C4-2B (cell line): ENCODE data around the gene USP7.

ENCODE experiments used
- ZFX ChIP-seq: fragments of 450-650 bp; IDR thresholded peaks from 2 replicates; pipeline ENCODE4 v1.6.1; 2017
- TF ChIP-seq, protein P1 (sequence below): fragments of 450-650 bp; conservative IDR thresholded peaks from 2 replicates; pipeline ENCODE4 v1.5.1; 2017; ENCODE audit warnings: mild to moderate bottlenecking

DNA sequence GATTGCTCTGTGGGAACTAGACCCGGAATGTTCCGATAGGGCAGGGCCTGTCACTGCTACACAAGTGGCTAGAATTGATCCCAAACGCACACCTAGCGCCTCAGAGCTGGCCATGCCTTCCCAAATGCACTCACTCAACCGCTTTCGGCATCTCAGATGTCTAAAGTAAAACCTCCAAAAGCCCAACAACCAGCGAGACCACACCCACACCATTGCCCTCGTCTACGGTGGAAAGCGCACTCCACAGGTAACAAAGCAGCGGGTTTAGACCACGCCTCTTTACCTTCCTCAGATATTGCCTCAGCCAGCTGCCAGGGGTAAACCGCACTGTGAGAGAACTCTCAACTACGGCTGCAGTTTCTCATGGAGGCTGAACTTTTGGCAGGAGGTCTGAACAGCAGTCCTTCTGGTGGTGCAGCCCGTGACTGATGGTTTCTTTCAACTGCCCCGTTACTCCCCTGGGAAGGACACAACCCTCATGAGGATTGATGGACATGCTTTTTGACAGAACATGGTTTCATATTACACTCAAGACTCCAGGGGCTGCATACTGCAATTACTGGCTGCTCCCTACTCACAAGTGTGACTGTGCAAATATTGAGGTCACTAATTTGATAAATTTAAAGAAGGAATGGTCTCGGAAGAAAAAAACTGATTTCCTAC lies 34.5 kb downstream of the USP7 start:
- TF ChIP-seq, protein P1, sequence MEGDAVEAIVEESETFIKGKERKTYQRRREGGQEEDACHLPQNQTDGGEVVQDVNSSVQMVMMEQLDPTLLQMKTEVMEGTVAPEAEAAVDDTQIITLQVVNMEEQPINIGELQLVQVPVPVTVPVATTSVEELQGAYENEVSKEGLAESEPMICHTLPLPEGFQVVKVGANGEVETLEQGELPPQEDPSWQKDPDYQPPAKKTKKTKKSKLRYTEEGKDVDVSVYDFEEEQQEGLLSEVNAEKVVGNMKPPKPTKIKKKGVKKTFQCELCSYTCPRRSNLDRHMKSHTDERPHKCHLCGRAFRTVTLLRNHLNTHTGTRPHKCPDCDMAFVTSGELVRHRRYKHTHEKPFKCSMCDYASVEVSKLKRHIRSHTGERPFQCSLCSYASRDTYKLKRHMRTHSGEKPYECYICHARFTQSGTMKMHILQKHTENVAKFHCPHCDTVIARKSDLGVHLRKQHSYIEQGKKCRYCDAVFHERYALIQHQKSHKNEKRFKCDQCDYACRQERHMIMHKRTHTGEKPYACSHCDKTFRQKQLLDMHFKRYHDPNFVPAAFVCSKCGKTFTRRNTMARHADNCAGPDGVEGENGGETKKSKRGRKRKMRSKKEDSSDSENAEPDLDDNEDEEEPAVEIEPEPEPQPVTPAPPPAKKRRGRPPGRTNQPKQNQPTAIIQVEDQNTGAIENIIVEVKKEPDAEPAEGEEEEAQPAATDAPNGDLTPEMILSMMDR, result no peak
- no peak for TF ChIP-seq ZFX
